ENCODE data around the gene SERINC2. TPM values are rescaled to one million over a fixed set of nuclear protein-coding genes. Genes with fewer than 3 reads are reported as not detected.

Gene SERINC2
- total and polyA plus RNA-seq, 9 of the 15 experiments (the other 6 are each of a cell fraction or from before 2014, with no cell fraction given): 0.07 to 1.2 (median 0.70) TPM; not detected in 2

- TF ChIP-seq ZHX1 (conservative IDR thresholded peaks at IDR 0.05; ENCODE audit: low read length): no peak
- no peak for TF ChIP-seq IRF2 (CRISPR knock-in tag; IDR thresholded peaks at IDR 0.05)
Measured at GRCh38 chr1:31394584-31395193, 18.3 kb upstream of the SERINC2 start (continued).

DNA sequence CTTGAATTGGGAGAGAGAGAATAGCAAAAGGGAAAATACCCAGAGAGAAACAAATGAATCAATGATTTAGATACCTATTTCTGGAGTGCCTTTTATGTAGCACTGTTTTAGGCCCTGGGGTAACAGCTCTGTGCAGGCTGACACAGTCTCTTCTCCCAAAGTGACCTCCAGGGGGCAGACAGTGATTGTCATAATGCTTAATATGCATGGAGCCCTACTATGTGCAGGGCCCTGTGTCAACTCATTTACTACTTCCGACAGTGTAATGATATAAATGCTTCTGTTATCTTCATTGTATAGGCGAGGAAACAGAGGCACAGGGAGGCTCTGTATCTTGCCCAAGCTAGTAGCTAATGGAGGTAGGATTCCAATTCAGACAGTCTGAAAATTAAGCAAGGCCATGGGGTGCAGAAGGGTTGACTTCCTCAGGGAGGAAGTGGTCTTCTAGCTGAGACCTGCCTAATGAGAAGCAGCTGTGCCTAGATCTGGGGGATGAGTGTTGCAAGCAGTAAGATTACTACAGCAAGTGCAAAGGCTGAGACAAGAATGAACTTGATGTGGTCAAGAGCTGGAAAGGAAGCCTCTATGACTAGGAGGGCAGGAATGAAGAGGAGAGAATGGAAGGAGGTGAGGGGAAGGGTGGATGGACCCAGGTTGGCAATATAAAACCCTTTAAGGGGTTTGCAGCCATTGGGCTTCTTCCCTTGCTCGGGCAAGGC, 16.2 kb upstream of the SERINC2 start:
- peaks cover 8 to 12% of the 10 kb centered on the region in 2 experiments; a peak in 4 of 5 replicates for H3K4me1 ChIP-seq (replicated peaks in 1 of 2; ENCODE audit: control insufficient read depth in 2 of 2, insufficient read depth in 2 of 2, low read length in 2 of 2)
- no peak overlapping the region for H3K4me2 ChIP-seq (ENCODE audit: insufficient read depth, low read length)
- no peak overlapping the region for H3K27ac ChIP-seq (ENCODE audit: extremely low read depth, low read depth, low read length)
- FAIRE-seq: peak; percentile 74
- no peaks in the 10 kb centered on the region; the same call in 1 of the 2 replicates for H3K9me3 ChIP-seq (replicated peaks; ENCODE audit: control insufficient read depth, insufficient read depth, low read depth, low read length)
- ChIA-PET CTCF (ENCODE audit: low intra/inter-chr PET ratio) (interaction anchor here (0.8 to 4.2 kb wide), 4 partner anchors 9 to 152 kb away, joined by 3 to 52 read pairs (median 4); no protein-coding TSS in a partner anchor), POLR2A (interaction anchor here (0.6 to 1.4 kb wide), 4 partner anchors 9 to 54 kb away, joined by 3 to 5 read pairs (median 4); no protein-coding TSS in a partner anchor)
- H2AFZ ChIP-seq (ENCODE audit: low read depth, low read length): no peak overlapping the region
- intact Hi-C loops (cut with micrococcal nuclease): loop anchor here (1.0 to 10.0 kb wide), 3 partner anchors 26 to 212 kb away; no protein-coding TSS in a partner anchor
- no peaks in the 10 kb centered on the region for H3K36me3 ChIP-seq (ENCODE audit: control insufficient read depth, insufficient read depth, low read length)
- WGBS (ENCODE audit: insufficient coverage, low coverage, missing lambda C conversion rate): 14% methylated on average over 3 of the region's 3 CpGs
- BruUV-seq (replicated peaks): no TSS peak
- H3K9me1 ChIP-seq (ENCODE audit: control insufficient read depth, insufficient read depth, low read length): no peaks in the 10 kb centered on the region
- in situ Hi-C loops (cut with MboI): no loop called here
- H3K4me3 ChIP-seq: no peak overlapping the region
- ATAC-seq: 0 out of 3 replicates have a peak, but pooled peaks have one; percentile 25
- no peak overlapping the region for H3K9ac ChIP-seq (ENCODE audit: insufficient read depth in 1 of 2, low read depth in 2 of 2, low read length in 2 of 2)
- H4K20me1 ChIP-seq (replicated peaks; ENCODE audit: control insufficient read depth, insufficient read depth, low read length): 0 out of 2 replicates have a peak, but pooled peaks cover 10% of the 10 kb centered on the region
- peaks cover 5 to 8% of the 10 kb centered on the region in 2 experiments; a peak in 3 of 5 replicates for H3K27me3 ChIP-seq (ENCODE audit: control insufficient read depth in 2 of 2, insufficient read depth in 2 of 2, low read length in 2 of 2)
- no peaks in the 10 kb centered on the region for H3K79me2 ChIP-seq (ENCODE audit: control insufficient read depth, insufficient read depth, low read length)
- peak in 2 of 4 experiments; percentile 40 to 41 for DNase-seq (ENCODE audit: extremely low read depth in 1 of 4, low spot score in 3 of 4)
- TF ChIP-seq MEF2A (IDR thresholded peaks at IDR 0.05; ENCODE audit: control insufficient read depth, low read depth, low read length) (no peak), SMC3 (conservative IDR thresholded peaks at IDR 0.05; ENCODE audit: insufficient read depth, low read depth, low read length) (peak; percentile 65), NR2C2 (CRISPR knock-in tag; IDR thresholded peaks at IDR 0.05) (no peak), NR2C2 (tag; IDR thresholded peaks at IDR 0.05) (no peak), RAD21 (CRISPR knock-in tag; conservative IDR thresholded peaks at IDR 0.05 in 1 of 2, IDR thresholded peaks at IDR 0.05 in 1 of 2) (peak; percentile 62 to 85)
- TF ChIP-seq, protein P1, sequence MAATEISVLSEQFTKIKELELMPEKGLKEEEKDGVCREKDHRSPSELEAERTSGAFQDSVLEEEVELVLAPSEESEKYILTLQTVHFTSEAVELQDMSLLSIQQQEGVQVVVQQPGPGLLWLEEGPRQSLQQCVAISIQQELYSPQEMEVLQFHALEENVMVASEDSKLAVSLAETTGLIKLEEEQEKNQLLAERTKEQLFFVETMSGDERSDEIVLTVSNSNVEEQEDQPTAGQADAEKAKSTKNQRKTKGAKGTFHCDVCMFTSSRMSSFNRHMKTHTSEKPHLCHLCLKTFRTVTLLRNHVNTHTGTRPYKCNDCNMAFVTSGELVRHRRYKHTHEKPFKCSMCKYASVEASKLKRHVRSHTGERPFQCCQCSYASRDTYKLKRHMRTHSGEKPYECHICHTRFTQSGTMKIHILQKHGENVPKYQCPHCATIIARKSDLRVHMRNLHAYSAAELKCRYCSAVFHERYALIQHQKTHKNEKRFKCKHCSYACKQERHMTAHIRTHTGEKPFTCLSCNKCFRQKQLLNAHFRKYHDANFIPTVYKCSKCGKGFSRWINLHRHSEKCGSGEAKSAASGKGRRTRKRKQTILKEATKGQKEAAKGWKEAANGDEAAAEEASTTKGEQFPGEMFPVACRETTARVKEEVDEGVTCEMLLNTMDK (IDR thresholded peaks at IDR 0.05; ENCODE audit: borderline replicate concordance, insufficient read depth, low read depth, low read length, poor library complexity, severe bottlenecking): peak; percentile 47
- TF ChIP-seq, protein P2, sequence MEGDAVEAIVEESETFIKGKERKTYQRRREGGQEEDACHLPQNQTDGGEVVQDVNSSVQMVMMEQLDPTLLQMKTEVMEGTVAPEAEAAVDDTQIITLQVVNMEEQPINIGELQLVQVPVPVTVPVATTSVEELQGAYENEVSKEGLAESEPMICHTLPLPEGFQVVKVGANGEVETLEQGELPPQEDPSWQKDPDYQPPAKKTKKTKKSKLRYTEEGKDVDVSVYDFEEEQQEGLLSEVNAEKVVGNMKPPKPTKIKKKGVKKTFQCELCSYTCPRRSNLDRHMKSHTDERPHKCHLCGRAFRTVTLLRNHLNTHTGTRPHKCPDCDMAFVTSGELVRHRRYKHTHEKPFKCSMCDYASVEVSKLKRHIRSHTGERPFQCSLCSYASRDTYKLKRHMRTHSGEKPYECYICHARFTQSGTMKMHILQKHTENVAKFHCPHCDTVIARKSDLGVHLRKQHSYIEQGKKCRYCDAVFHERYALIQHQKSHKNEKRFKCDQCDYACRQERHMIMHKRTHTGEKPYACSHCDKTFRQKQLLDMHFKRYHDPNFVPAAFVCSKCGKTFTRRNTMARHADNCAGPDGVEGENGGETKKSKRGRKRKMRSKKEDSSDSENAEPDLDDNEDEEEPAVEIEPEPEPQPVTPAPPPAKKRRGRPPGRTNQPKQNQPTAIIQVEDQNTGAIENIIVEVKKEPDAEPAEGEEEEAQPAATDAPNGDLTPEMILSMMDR (IDR thresholded peaks at IDR 0.05 in 2 of 3, conservative IDR thresholded peaks at IDR 0.05 in 1 of 3; ENCODE audit: insufficient read depth in 2 of 3, low read depth in 1 of 3, low read length in 3 of 3): peak; percentile 66 to 75 (median 67)

Data from K562 (cell line).